GM18909 (cell line): ENCODE measurements around the gene HELZ2.

ENCODE experiments used
- ATAC-seq: cut with Tn5 transposase; IDR thresholded peaks from one replicate; pipeline ENCODE4 v1.9.1; 2021; ENCODE audit warnings: mild to moderate bottlenecking; ENCODE audit not compliant: unreplicated experiment, poor library complexity

HELZ2 gene

GRCh38 chr20:63542696-63543095 lies 31.3 kb downstream of the HELZ2 start:
- no peak for ATAC-seq

DNA sequence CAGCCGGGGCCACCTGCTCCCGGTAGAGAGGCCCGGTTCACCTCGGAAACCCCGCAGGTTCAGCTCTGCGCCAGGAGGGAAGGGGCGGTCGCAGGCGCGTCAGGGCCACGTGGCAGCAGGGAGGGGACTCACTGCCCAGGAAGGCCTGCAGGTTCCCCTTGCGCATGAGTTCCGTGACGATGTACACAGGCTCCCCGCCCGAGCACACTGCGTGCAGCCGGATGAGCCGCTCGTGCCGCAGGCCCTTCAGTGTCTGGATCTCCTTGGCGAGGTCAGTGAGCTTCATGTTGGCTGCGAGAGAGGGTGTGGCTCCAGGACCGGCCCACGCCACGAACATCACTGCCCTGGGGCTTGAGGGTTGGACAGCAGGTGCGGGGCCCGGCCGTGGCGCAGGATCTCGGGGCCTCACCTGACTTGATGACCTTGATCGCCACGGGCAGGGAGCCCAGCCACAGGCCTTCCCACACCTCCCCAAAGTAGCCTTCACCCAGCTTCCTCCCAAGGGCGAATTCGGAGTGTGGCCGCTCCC lies 31.9 kb downstream of the HELZ2 start:
- no peak for ATAC-seq

DNA sequence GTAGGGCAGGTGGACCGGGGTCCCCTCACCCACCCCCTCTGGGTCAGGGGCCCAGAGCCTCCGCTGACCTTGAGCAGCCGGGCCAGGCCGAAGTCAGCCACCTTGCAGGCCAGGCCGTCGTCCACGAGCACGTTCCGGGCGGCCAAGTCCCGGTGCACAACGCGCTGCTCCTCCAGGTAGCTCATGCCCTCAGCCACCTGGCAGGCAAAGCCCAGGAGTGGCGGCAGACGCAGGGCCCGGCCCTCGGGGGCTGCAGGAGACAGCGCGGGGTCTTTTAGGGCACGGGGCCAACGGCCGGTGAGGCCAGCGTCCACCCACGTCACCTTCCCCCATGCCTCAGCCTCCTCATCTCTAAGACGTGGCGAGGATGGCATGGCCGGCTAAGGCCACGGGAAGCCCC lies 32.7 kb downstream of the HELZ2 start:
- no peak for ATAC-seq

DNA sequence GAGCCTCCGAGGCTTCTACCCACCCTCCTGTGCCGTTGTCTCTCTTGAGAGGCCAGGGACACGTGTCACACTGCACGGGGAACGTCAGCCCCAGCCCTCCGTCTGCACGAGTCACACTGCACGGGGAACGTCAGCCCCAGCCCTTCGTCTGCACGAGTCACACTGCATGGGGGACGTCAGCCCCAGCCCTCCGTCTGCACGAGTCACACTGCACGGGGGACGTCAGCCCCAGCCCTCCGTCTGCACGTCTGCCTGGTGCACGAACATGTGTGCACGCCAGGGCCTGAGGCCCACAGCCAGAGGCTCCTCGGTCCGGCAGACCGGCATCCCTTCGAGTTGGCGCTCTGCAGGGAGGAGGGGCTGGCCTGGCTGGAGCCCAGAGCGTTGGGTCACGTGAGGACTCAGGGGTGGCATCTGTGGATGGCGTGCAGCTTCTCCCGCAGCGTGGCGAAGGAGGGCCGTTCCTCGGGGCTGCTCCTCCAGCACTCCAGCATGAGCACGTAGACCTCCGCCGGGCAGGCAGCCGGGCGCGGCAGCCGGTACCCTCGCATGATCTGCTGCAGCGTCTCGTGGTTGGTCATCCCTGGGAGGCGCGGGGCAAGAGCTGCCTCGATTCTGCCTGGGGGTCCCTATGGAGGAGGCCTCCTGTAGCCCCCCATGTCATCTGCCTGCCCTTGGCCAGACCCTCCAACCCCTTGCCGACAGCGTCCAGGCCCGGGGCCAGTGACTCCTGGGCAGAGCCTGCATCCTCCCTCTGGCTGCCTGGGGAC lies 33.4 kb downstream of the HELZ2 start:
- no peak for ATAC-seq

DNA sequence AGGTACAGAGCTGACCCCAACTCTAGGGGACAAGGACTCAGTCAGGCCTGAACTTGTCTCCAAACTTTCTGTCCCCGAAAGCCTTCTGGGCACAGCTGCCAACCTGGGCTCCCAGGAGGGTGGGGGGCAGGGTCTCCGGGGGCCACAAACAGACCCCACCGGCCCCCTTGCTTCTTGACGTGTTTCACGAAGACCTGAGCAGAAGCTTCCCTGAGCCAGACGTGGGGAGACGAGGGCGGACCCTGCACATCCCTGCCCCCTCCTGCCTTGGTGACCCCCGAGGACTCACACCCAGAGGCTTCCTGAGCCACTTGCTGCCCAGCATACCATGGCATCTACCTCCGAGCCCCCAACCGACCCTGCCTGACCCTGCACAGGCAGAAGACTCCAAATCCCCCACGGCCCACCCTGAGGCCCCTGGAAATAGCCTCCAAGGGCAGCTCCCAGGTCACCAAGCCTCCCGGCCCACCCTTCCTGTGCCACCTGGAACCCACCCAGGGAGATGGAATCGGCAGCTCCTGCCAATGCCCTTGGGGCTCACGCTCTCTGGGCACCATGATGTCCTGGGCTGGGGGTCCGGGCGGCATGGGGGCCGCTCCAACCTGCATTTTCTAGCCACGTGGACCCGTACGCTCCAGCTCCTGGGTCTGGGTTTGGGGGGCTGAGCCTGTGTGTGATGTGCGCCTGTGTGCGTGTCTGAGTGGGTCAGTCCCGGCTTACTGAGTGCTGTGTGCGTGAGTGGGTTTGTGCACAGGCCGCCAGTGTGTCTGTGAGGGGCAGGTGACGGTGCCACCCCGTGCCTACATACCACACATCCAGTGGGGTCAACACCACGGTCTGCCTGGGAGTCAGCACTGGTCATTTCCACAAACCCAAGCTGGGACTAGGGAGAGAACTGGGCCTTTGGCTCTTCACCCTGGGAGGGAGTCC lies 34.3 kb downstream of the HELZ2 start:
- no peak for ATAC-seq

GRCh38 chr20:63539092-63539430 lies 35.0 kb downstream of the HELZ2 start:
- no peak for ATAC-seq

DNA sequence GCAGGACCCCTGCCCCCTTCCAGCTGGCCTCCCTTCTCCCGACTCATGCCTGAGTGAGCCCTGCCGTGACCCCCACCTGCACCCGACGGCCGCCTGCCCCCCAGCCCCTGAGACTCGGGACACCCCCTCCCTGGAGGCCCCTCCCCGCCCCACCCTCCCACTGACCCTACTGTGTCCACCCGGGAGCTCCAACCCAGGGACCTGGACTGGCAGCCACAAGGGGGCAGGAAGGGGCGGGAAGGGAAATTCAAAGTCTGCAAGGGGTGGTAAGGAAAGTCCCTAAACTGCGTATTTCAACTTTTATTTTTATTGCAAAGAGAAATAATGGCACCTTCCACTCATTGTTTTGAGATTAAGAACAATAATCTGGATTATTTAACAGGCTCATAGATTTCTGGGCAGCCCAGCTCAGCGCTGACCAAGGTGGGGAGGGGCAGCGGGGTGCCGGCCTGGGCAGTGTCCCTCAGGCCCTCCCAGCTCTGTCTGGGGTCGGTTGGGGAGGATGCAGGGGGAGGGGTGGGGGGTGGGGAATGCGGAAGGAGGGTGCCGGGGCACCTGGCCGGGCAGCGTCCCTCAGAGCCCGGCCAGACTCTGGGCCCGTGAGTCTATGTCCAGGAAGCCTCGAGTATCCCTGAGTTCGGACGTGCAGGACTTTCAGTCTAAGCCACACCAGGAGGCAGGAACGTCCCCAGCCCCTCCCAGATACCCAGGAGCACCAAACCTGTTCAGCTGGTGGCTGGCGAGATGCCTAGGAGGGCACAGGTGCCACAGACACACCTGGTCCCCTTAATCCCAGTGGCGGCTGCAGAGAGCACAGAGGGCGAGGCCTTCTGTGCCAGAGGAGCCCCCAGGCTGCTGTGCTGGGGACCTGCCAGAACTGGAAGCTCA lies 35.6 kb downstream of the HELZ2 start:
- no peak for ATAC-seq

GRCh38 chr20:63537525-63538203 lies 36.4 kb downstream of the HELZ2 start:
- ATAC-seq = peak; percentile 87

GRCh38 chr20:63536997-63537524 lies 37.0 kb downstream of the HELZ2 start, which contains the start of gene PTK6:
Gene PTK6, minus strand, starts transcription at chr20:63537376. Its CDS starts 62 bp downstream, at chr20:63537314.
- peak; percentile 10 for ATAC-seq

GRCh38 chr20:63536241-63536977 lies 37.6 kb downstream of the HELZ2 start:
- ATAC-seq = no peak

- ATAC-seq = no peak
These were observed 39.0 kb downstream of the HELZ2 start for GRCh38 chr20:63534831-63535651.

- ATAC-seq = no peak
These were observed 39.6 kb downstream of the HELZ2 start for GRCh38 chr20:63534427-63534830.

- ATAC-seq = no peak
These were observed 40.1 kb downstream of the HELZ2 start for GRCh38 chr20:63533871-63534393.

DNA sequence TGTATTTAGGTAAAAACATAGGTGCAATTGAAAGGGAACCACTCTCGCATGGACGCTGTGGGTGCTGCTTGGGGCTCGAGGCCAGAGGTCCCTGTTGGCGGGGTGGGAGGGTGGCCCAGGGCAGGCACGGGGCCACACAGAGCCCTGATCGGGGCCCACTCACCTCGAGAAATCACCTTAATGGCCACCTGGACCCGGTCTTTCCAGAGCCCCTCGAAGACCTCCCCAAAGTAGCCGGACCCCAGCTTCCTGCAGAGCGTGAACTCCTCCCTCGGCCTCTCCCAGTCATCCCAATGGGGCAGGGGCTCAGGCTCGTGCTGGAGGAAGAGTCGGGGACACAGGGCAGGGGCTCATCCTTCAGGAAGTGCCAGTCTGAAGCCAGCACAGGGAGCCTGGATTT lies 40.7 kb downstream of the HELZ2 start:
- no peak for ATAC-seq

DNA sequence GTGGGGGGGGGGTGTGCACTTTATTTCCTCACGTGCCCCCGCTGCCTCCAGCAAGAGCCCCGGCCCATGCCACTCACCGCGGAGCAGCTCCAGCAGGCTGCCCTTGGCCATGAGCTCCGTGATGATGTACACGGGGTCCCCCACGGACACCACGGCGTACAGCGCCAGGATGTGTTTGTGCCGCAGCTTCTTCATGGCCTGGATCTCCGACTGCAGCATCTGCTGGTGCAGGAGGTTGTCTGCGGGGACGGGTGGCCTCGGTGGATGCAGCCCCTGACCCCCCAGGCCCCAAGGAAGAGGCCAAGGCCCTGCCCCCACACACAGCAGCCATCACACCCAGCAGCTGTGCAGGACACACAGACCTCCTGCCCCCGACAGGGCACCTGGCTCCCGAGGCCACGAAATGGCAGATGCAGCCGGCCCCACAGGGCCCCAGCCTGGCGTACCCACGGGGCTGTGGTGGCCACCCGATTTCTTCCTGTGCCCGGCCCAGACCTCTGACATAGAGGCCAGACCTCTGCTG lies 41.5 kb downstream of the HELZ2 start:
- ATAC-seq = no peak

DNA sequence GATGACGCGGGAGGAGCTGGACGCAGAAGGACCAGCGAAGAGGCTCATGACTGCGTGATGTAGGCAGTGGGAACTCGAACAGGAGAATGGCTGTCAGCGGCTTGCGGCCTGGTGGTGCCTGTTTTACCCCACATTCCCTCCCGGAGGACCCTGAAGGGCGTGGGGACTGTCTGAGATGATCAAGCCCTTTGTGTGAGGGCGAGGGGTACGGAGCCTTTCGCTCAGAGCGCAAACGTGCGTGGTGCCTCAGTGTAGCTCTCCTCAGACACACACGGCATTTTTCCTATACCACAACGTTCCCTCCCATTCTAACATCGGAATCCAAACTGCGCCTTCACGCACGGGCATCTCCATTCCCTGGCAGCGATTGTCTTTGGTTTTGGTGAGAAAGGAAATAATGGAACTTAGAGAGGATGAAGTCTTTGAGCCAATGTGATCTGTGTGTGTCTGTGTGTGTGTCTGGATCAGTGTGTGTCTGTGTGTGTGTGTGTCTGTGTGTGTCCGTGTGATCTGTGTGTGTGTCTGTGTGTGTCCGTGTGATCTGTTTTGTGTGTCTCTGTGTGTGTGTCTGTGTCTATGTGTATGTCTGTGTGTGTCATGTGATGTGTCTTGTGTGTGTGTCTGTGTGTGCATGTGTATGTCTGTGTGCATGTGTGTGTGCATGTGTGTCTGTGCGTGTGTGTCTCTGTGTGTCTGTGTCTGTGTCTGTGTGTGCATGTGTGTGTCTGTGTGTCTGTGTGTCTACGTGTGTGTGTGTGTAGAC lies 42.2 kb downstream of the HELZ2 start:
- no peak for ATAC-seq

DNA sequence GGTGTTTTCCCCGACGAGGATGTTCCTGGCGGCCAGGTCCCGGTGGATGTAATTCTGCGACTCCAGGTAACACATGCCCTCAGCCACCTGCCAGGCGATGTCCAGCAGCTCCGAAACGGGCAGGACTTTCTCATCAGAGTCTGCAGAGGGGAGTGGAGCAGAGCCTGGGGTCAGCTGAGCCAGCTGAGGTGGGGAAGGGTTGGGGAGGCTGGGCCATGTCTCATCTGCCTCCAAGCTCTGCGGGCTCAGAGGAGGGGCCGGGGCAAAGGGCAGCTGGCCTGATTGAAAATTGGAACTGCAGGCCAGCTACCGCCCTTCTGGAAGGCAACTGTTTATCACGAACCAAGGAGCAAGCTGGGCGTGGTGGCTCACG lies 43.3 kb downstream of the HELZ2 start:
- ATAC-seq = no peak
